Activated T-cell treated with anti-CD3 and anti-CD28 coated beads, Interleukin-2, amount 50 U/mL, for 1 hour (primary cell): Measurements from ENCODE around the gene PDZD7.
"Not testable (repeated sequence)": the region's sequence is repeated elsewhere in the genome, so short reads cannot be mapped to it uniquely, and the experiment has no call there.

Source experiments
- DNase-seq: peaks from one replicate; pipeline ENCODE4 v3.0.0-alpha.2; 2020

Gene PDZD7

DNA sequence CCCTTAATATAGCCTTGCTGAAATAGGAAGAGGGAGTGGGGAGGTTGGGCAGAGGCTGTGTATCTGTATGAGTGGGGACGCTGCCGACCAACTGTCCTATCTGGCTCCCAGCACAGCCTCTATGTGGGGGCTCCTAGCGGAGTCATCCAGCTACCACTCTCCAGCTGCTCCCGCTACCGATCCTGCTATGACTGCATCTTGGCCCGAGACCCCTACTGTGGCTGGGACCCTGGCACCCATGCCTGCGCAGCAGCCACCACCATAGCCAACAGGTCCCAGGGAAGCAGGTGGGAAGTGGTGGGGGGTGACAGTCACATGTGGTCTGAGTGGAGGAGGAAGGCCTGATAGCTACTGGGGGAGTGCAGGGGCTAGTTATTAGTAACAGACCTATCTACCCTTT, 50.2 kb downstream of the PDZD7 start:
- DNase-seq = no peak

- no peak for DNase-seq
These were observed 50.6 kb downstream of the PDZD7 start for GRCh38 chr10:100980311-100980710.

- DNase-seq = no peak
These were observed 51.1 kb downstream of the PDZD7 start for GRCh38 chr10:100979791-100980272.

- DNase-seq = no peak
These were observed 52.1 kb downstream of the PDZD7 start for GRCh38 chr10:100978901-100979195.

- DNase-seq = no peak
These were observed 52.6 kb downstream of the PDZD7 start for GRCh38 chr10:100978121-100978900.

- no peak for DNase-seq
These were observed 53.5 kb downstream of the PDZD7 start for GRCh38 chr10:100977436-100977835.

DNA sequence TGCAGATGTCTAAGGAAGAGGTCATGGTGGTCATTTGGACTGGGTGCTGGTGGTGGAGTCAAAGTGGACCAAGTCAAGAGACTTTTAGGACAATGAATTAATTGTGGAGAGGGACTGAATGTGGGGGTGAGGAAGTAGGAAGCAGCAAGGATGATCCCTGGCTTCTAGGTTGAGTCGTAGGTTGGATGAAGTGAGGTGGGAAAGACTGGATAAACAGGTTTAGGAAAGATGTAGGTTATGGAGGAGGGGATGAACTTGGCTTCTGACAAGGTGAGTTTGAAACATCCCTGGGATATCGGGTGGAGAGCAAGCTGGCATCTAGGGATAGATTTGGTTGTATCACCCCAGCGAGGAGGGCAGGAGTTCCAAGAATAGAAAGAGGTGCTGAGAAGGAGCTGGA, 54.0 kb downstream of the PDZD7 start:
- no peak for DNase-seq

- DNase-seq = not testable (repeated sequence)
These were observed 55.5 kb downstream of the PDZD7 start for GRCh38 chr10:100975397-100975796.

DNA sequence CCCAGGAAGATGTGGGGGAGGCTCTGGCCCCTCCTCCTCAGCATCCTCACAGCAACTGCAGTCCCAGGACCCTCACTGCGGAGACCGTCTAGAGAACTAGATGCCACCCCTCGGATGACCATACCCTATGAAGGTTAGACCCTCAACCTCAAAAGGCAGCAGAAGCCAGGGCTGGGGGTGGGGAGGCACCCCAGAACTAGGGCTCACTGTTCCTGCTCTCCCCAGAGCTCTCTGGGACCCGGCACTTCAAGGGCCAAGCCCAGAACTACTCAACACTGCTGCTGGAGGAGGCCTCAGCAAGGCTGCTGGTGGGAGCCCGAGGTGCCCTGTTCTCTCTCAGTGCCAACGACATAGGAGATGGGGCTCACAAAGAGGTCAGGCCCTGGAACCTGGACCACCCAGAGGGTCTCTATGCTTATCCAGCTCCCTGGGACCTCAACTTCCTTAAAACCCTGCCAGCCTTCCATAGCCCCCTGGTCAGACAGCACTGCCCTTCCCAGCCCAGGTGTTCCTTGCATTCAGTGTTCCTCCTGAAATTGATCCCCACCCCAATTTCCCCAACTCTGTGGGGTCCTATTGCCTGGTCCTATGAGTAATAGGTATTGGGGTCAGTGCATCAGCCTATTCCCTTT, 57.9 kb downstream of the PDZD7 start:
- no peak for DNase-seq

GRCh38 chr10:100972115-100972903, 58.6 kb downstream of the PDZD7 start:
- no peak for DNase-seq

DNA sequence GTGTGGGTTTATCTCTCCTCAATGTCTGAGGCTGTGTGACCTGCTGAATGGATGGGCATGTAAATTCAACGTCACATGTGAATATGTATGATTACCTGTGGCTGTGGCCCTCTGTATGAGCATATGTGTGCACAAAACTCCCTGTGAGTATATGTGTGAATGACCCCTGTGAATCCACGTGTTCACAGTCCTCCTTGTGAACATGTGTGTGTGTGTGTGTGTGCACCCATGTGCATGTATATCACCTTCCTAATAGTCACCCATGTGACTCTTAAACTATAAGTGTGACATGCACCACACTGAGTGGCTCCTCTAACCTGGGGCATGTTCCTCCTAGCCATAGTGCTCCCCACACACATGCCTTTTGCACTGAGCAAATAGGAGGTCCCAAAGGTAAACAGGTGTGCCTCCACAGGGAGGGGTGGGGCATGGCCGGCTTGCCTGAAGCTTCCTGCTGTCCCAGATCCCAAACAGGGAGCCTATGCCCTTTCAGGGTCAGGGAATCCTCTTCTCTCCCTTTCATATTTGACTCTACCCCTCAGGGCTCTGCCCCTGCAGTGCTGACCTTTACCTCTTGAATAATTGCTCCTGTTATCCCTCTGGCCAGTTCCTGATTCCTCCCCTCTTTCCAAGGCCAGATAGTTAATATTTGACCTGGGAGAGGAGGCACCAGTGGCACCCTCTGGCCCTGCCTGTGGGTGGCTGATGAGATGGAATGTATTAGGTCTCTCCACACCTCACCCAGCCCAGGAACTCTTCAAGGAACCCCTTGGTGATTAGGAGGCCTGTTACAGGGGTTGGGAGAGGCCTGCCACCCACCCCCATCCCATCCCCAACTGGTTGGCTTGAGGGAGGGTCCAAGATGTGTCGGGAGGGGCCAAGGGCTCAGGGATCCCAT, 59.8 kb downstream of the PDZD7 start:
- DNase-seq = no peak

- DNase-seq = peak; percentile 44
These were observed 60.6 kb downstream of the PDZD7 start for GRCh38 chr10:100970076-100970913.

DNA sequence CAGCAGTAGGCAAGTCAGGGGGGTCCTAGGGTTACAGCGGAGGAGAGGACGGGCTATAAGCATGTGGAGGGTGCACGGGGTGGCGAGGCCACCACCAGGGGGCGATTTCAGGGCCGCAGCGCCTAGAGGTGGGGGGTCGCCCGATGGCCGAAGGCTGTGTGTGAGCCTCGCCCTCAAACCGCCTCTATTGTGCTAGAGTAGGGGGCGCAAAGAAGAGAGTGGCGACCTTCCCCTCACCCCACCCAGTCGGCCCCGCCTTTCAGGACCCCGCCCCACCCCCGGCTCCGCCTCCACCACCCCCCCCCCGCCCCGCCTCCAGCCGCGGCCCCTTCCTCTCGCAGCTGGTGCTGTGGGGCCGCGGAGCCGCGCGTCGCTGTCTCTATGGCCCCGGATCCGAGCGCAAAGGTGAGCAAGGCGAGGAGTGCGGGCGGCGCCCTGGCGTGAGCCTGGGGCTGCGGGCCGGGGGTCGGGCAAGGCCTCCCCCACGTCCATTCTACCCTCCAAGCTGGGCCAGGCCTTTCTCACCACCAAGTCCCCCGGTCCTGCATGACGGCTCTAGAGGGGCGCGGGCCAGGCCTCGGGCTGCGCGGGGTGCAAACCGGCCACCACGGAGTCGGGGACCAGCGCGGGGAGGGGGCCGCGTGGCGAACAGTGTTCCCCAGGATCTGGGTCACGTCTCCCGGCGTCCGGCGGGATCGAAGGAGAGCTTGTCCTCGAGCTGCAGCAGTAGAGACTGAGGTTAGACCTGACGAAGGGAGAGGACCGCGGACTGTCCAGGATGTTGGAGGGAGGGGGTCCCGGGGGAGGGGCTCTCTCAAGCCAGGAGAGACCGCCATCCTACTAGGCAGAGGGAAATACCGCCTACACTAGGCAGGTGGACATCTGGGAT, 61.5 kb downstream of the PDZD7 start, which contains the start of gene SEMA4G:
Gene SEMA4G (plus strand): TSS at position 318 of the 889 bp plus-strand sequence. CDS start 3,409 bp downstream, outside the sequence.
- DNase-seq = peak; percentile 61

GRCh38 chr10:100968863-100969186, 62.1 kb downstream of the PDZD7 start:
- DNase-seq = no peak

GRCh38 chr10:100968062-100968736, 62.7 kb downstream of the PDZD7 start:
- no peak for DNase-seq

DNA sequence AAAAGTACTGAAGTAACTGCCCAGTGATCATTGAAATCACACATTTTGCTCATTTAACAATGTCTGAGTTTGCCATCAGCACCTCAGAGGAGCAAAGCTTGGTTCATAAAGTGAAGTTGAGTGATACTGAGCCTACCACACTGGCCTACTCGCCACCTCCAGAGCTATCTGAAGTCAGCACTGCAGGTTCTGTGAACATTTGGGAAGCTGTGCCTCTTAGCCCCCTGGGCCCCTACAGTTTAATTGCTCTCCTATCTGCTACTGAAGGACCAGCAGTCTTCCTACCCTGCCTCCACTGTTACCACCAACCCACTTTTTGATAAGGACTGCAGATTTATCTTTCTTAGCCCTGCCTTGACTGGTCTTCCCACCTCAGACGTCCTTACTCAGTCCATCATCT, 63.6 kb downstream of the PDZD7 start:
- DNase-seq = no peak

DNA sequence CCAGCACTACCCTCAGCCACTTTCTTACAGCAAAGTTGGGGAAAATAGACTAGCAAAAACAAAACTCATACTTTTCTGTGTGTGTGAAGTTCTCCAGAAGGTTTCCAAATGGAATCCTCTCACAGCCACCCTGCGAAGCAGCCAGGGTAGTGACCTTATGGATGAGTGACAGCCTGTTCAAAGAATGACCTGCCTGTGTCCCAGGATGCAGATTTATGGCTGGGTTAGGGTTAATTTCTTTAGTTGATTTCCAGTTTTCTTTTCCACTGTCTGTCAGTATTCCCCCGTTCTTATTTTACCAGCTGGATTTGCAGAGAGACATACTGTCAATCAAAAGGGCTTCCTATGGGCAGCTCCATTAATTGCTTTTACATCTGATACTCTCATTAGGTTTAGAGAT, 64.0 kb downstream of the PDZD7 start:
- no peak for DNase-seq

GRCh38 chr10:100965820-100966219, 65.1 kb downstream of the PDZD7 start:
- DNase-seq = no peak

DNA sequence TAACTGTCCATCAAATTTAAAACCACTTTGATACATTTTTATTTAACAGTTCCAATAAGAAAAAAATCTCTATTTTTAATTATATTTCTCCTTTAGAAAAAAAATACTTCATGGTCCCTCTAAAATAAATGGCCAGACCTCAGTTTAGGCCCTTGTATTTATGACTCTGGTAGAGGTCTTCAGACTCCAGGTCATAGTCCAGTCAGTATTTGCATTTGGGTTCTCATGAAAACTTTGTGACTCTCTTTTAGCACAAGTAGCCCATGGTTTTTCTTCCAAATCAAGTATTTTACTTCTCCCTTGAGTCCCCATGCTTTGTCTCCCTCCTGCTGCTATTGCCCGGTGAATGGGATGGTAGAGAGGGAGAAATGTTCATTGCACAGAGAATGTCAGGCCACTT, 67.1 kb downstream of the PDZD7 start:
- no peak for DNase-seq
